ENCODE results near the gene LRP8.
A peak's percentile ranks its signal among the peaks of the same experiment; 100 is the strongest.

The LRP8 gene

GRCh38 chr1:53198241-53198651 is 129.6 kb downstream of the LRP8 start:
- H3K4me3 ChIP-seq (ENCODE audit: low read depth, low read length): no peak overlapping the region
- no peak for DNase-seq (ENCODE audit: low read depth)
- in situ Hi-C loops (cut with HindIII; ENCODE audit: low sequenced_read_pairs): no loop called here
- TF ChIP-seq CTCF (IDR thresholded peaks at IDR 0.05; ENCODE audit: low read depth, low read length, missing control alignments): no peak

- H3K4me3 ChIP-seq (ENCODE audit: low read depth, low read length): peak overlapping the region; percentile 77
- in situ Hi-C loops (cut with HindIII; ENCODE audit: low sequenced_read_pairs): no loop called here
- TF ChIP-seq CTCF (IDR thresholded peaks at IDR 0.05; ENCODE audit: low read depth, low read length, missing control alignments): no peak
- DNase-seq (ENCODE audit: low read depth): no peak
Observed at GRCh38 chr1:53197291-53198200, 130.3 kb downstream of the LRP8 start.

GRCh38 chr1:53196485-53197290 is 131.2 kb downstream of the LRP8 start, which contains the start of gene CPT2:
Gene CPT2 (plus strand): TSS chr1:53196824. CDS start chr1:53196944, 120 bp downstream.
- DNase-seq (ENCODE audit: low read depth): peak; percentile 68
- H3K4me3 ChIP-seq (ENCODE audit: low read depth, low read length): peak within 1 kb of the TSS; percentile 77
- no peak for TF ChIP-seq CTCF (IDR thresholded peaks at IDR 0.05; ENCODE audit: low read depth, low read length, missing control alignments)
- in situ Hi-C loops (cut with HindIII; ENCODE audit: low sequenced_read_pairs): no loop called here

GRCh38 chr1:53196017-53196484 is 131.8 kb downstream of the LRP8 start:
- no peak for TF ChIP-seq CTCF (IDR thresholded peaks at IDR 0.05; ENCODE audit: low read depth, low read length, missing control alignments)
- no peak for DNase-seq (ENCODE audit: low read depth)
- in situ Hi-C loops (cut with HindIII; ENCODE audit: low sequenced_read_pairs): no loop called here
- peak overlapping the region; percentile 77 for H3K4me3 ChIP-seq (ENCODE audit: low read depth, low read length)

GRCh38 chr1:53195246-53196016 is 132.4 kb downstream of the LRP8 start:
- no peak for DNase-seq (ENCODE audit: low read depth)
- in situ Hi-C loops (cut with HindIII; ENCODE audit: low sequenced_read_pairs): no loop called here
- H3K4me3 ChIP-seq (ENCODE audit: low read depth, low read length): no peak overlapping the region
- no peak for TF ChIP-seq CTCF (IDR thresholded peaks at IDR 0.05; ENCODE audit: low read depth, low read length, missing control alignments)

Data from astrocyte of the cerebellum (primary cell).